Upper lobe of left lung (tissue), 6 donors: Measurements from ENCODE around the gene HSP90AB1. TPM values are rescaled to one million over a fixed set of nuclear protein-coding genes. Genes with fewer than 3 reads are reported as not detected.

Experiments used
- ATAC-seq, 2 donors: fragments of 200-7000 bp; cut with Tn5 transposase; one replicate each; pipeline ENCODE4 v1.9.1; 2022; ENCODE audit warnings: mild to moderate bottlenecking in 2 of 2, moderate library complexity in 2 of 2; ENCODE audit not compliant: low FRiP score in 2 of 2
- DNase-seq, 2 donors: peaks; one replicate each; pipeline ENCODE4 v3.0.0-alpha.2; 2019 to 2020
- H3K27ac ChIP-seq, 4 donors: fragments of 200-600 bp; sonication (generic); one replicate each; pipeline ENCODE4 v1.5.1; 2016 to 2019
- H3K27me3 ChIP-seq, 4 donors: fragments of 200-600 bp; sonication (generic); one replicate each; pipeline ENCODE4 v1.5.1; 2017 to 2019
- H3K36me3 ChIP-seq, 4 donors: fragments of 200-600 bp; sonication (generic); one replicate each; pipeline ENCODE4 v1.5.1; 2016 to 2019
- H3K4me1 ChIP-seq, 4 donors: fragments of 200-600 bp; sonication (generic); one replicate each; pipeline ENCODE4 v1.5.1; 2018 to 2019
- H3K4me3 ChIP-seq, 4 donors: fragments of 200-600 bp; sonication (generic); one replicate each; pipeline ENCODE4 v1.5.1; 2017 to 2019; ENCODE audit warnings: mild to moderate bottlenecking in 2 of 4, moderate library complexity in 1 of 4
- H3K9me3 ChIP-seq, 4 donors: fragments of 200-600 bp; sonication (generic); one replicate each; pipeline ENCODE4 v1.5.1; 2018 to 2019
- CTCF ChIP-seq, 6 experiments: fragments of 450-650 bp in 4 of 6; fragments of 200-600 bp in 2 of 6; sonication (generic) in 2 of 6; IDR thresholded peaks; one replicate each; pipeline ENCODE4 v1.5.1; 2016 to 2019; ENCODE audit warnings: antibody characterized with exemption in 6 of 6
- EP300 ChIP-seq, 4 donors: sonication (generic); formaldehyde crosslinking; IDR thresholded peaks; one replicate each; pipeline ENCODE4 v1.5.1; 2017; ENCODE audit warnings: antibody characterized with exemption in 4 of 4, control low read depth in 2 of 4
- POLR2A ChIP-seq, 4 donors: fragments of 450-650 bp; IDR thresholded peaks; one replicate each; pipeline ENCODE4 v1.5.1; 2016 to 2017; ENCODE audit warnings: antibody characterized with exemption in 4 of 4, mild to moderate bottlenecking in 2 of 4
- POLR2AphosphoS5 ChIP-seq, 2 donors: sonication (generic); formaldehyde crosslinking; IDR thresholded peaks; one replicate each; pipeline ENCODE4 v1.5.1; 2017; ENCODE audit warnings: antibody characterized with exemption in 2 of 2
- WGBS, 2 donors: methylation state at CpG; one replicate each; pipeline ENCODE4 v1.1.5; 2017 to 2018; 5-methylcytosine and 5-hydroxymethylcytosine counted together
- total RNA-seq, 6 donors: library from RNA; depleted of rRNA in 4 of 6; stranded (reverse); fragments of >200 nt in 4 of 6; gene quantifications; one replicate each; pipeline versions ENCODE4 v1.1.0 to v1.2.1, GENCODE V29; 2016 to 2021
- donor health status: DM: no; HTN: no; CAD: no; lungs with moderate emphysema.
- donor health status: DM: no; HTN: yes; CAD: no; lungs with severe emphysema.

The HSP90AB1 gene
- total RNA-seq, 6 donors from 2014 or later, result 175 to 656 (median 471) TPM

- Histone ChIP-seq H3K36me3 (no peaks in the 10 kb centered on the region), H3K27ac (peak overlapping the region; percentile 71 to 91 (median 87)), H3K9me3 (no peaks in the 10 kb centered on the region), H3K27me3 (no peaks in the 10 kb centered on the region), H3K4me1 (peaks cover 59 to 93% (median 83%) of the 10 kb centered on the region in 4 donors), H3K4me3 (peak overlapping the region in 2 of 4 donors; percentile 0 to 87)
- ATAC-seq (peak; percentile 64 to 87), DNase-seq (peak; percentile 84 to 93)
- 10 to 19% methylated on average over 2 to 4 of the region's 4 CpGs for WGBS, 2 donors
- TF ChIP-seq POLR2AphosphoS5 (IDR thresholded peaks at IDR 0.05) (peak; percentile 75 to 89), POLR2A (IDR thresholded peaks at IDR 0.05) (peak in 1 of 4 donors; percentile 65), EP300 (IDR thresholded peaks at IDR 0.05) (peak in 1 of 4 donors; percentile 93), CTCF (IDR thresholded peaks at IDR 0.05) (peak; percentile 84 to 91 (median 88))
These were observed 25.5 kb upstream of the HSP90AB1 start for GRCh38 chr6:44221291-44221960.

- DNase-seq (no peak), ATAC-seq (no peak)
- Histone ChIP-seq H3K27ac (peak overlapping the region; percentile 71 to 91 (median 87)), H3K27me3 (no peaks in the 10 kb centered on the region), H3K4me3 (peak overlapping the region in 2 of 4 donors; percentile 0 to 87), H3K9me3 (no peaks in the 10 kb centered on the region), H3K36me3 (no peaks in the 10 kb centered on the region), H3K4me1 (peaks cover 59 to 93% (median 84%) of the 10 kb centered on the region in 4 donors)
- 55 to 63% methylated on average over 2 of the region's 2 CpGs for WGBS, 2 donors
- TF ChIP-seq POLR2A (IDR thresholded peaks at IDR 0.05) (no peak), POLR2AphosphoS5 (IDR thresholded peaks at IDR 0.05) (no peak), EP300 (IDR thresholded peaks at IDR 0.05) (no peak), CTCF (IDR thresholded peaks at IDR 0.05) (no peak)
These were observed 25.0 kb upstream of the HSP90AB1 start for GRCh38 chr6:44221961-44222335.

GRCh38 chr6:44222486-44223318 is 24.2 kb upstream of the HSP90AB1 start:
- H3K4me3 ChIP-seq, result peak overlapping the region; percentile 38 to 87 (median 62)
- no peak for ATAC-seq
- 32 to 35% methylated on average over 26 of the region's 26 CpGs for WGBS, 2 donors
- TF ChIP-seq EP300 (IDR thresholded peaks at IDR 0.05), result no peak
- no peak for TF ChIP-seq POLR2A (IDR thresholded peaks at IDR 0.05)
- no peak for TF ChIP-seq CTCF (IDR thresholded peaks at IDR 0.05)
- no peak for TF ChIP-seq POLR2AphosphoS5 (IDR thresholded peaks at IDR 0.05)
- no peaks in the 10 kb centered on the region for H3K27me3 ChIP-seq
- peaks cover 55 to 87% (median 80%) of the 10 kb centered on the region in 4 donors for H3K4me1 ChIP-seq
- no peak for DNase-seq
- no peaks in the 10 kb centered on the region for H3K36me3 ChIP-seq
- no peaks in the 10 kb centered on the region for H3K9me3 ChIP-seq
- H3K27ac ChIP-seq, result peak overlapping the region; percentile 71 to 91 (median 87)

GRCh38 chr6:44223319-44224028 is 23.4 kb upstream of the HSP90AB1 start, which contains the start of gene SLC29A1:
TSS of gene SLC29A1 (plus strand) at chr6:44223595. CDS start at chr6:44227314, 3,719 bp downstream.
- DNase-seq (peak; percentile 79 to 96), ATAC-seq (peak in 1 of 2 donors; percentile 73)
- TF ChIP-seq EP300 (IDR thresholded peaks at IDR 0.05) (no peak), POLR2A (IDR thresholded peaks at IDR 0.05) (peak in 1 of 4 donors; percentile 37), CTCF (IDR thresholded peaks at IDR 0.05) (peak in 2 of 6 experiments; percentile 6 to 49), POLR2AphosphoS5 (IDR thresholded peaks at IDR 0.05) (peak in 1 of 2 donors; percentile 54)
- Histone ChIP-seq H3K27me3 (no peaks in the 10 kb centered on the region), H3K27ac (peak within 1 kb of the TSS; percentile 71 to 91 (median 87)), H3K9me3 (no peaks in the 10 kb centered on the region), H3K36me3 (no peaks in the 10 kb centered on the region), H3K4me1 (peaks cover 47 to 79% (median 72%) of the 10 kb centered on the region in 4 donors), H3K4me3 (peak within 1 kb of the TSS; percentile 54 to 87 (median 74))
- 0 to 1% methylated on average over 17 to 37 of the region's 73 CpGs for WGBS, 2 donors
